MM.1S (cell line): ENCODE results near the gene ADCY3.
"Not testable (repeated sequence)": the region's sequence is repeated elsewhere in the genome, so short reads cannot be mapped to it uniquely, and the experiment has no call there.

ENCODE experiments used
- EZH2 ChIP-seq: fragments of 300-600 bp; sonication (generic); optimal IDR thresholded peaks from 2 replicates; pipeline ENCODE3; 2017; ENCODE audit warnings: low read depth, mild to moderate bottlenecking, antibody characterized with exemption, low read length, mixed read lengths
- TF ChIP-seq, protein P1 (sequence below): fragments of 300-600 bp; sonication (generic); IDR thresholded peaks from 2 replicates; pipeline ENCODE4 v1.5.1; 2016; ENCODE audit warnings: antibody characterized with exemption, low read length, mixed read lengths

- TF ChIP-seq, protein P1, sequence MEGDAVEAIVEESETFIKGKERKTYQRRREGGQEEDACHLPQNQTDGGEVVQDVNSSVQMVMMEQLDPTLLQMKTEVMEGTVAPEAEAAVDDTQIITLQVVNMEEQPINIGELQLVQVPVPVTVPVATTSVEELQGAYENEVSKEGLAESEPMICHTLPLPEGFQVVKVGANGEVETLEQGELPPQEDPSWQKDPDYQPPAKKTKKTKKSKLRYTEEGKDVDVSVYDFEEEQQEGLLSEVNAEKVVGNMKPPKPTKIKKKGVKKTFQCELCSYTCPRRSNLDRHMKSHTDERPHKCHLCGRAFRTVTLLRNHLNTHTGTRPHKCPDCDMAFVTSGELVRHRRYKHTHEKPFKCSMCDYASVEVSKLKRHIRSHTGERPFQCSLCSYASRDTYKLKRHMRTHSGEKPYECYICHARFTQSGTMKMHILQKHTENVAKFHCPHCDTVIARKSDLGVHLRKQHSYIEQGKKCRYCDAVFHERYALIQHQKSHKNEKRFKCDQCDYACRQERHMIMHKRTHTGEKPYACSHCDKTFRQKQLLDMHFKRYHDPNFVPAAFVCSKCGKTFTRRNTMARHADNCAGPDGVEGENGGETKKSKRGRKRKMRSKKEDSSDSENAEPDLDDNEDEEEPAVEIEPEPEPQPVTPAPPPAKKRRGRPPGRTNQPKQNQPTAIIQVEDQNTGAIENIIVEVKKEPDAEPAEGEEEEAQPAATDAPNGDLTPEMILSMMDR, result not testable (repeated sequence)
- not testable (repeated sequence) for TF ChIP-seq EZH2
Measured at GRCh38 chr2:24835411-24835810, 84.6 kb downstream of the ADCY3 start.
